Mesenteric fat pad (tissue), 1 donor: ENCODE results near the gene ACRV1. TPM values are rescaled to one million over a fixed set of nuclear protein-coding genes. Genes with fewer than 3 reads are reported as not detected.
"Not testable (repeated sequence)": the region's sequence is repeated elsewhere in the genome, so short reads cannot be mapped to it uniquely, and the experiment has no call there.

Experiments
- DNase-seq: peaks from one replicate; pipeline ENCODE4 v3.0.0-alpha.2; 2020; ENCODE audit warnings: low spot score
- long read RNA-seq: library from polyadenylated mRNA; unstranded; transcript quantifications from one replicate; pipeline ENCODE4 v2.0.0, GENCODE V29; 2020
- total RNA-seq: library from RNA; stranded (reverse); fragmentation: NEBNext Ultra II Directional; extraction: Animal tissue kit (Norgen Biotek cat#: 25700); gene quantifications from one replicate; pipeline ENCODE4 v1.2.1, GENCODE V29; 2021
- donor health status: DM: yes; HTN: yes; CAD: no.

ACRV1 gene, protein sequence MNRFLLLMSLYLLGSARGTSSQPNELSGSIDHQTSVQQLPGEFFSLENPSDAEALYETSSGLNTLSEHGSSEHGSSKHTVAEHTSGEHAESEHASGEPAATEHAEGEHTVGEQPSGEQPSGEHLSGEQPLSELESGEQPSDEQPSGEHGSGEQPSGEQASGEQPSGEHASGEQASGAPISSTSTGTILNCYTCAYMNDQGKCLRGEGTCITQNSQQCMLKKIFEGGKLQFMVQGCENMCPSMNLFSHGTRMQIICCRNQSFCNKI
- not detected for total RNA-seq
- long read RNA-seq = 0 reads

DNA sequence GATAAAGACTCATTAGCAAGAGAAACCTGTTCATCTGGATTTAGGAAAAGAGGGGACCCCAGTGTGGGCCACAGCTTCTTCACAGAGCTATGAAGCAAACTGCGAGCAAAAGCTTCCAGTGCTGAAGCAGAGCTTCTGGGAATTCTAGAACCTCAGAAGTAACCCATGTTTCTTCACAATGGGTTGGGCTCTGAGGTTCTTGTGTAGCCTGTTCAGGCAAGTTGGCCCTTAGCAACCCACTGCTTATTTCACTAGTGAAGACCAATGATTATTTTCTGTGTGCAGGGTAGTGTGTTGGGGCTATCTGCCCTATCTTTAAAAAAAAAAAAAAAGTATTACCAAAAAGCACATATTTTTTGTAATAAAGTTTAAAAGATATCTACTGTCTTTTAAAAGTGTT, at the start of gene ACRV1:
Gene ACRV1, minus strand, starts transcription at position 101 of the 400 bp plus-strand sequence. Its CDS starts 67 bp downstream, at position 34.
- no peak for DNase-seq

DNA sequence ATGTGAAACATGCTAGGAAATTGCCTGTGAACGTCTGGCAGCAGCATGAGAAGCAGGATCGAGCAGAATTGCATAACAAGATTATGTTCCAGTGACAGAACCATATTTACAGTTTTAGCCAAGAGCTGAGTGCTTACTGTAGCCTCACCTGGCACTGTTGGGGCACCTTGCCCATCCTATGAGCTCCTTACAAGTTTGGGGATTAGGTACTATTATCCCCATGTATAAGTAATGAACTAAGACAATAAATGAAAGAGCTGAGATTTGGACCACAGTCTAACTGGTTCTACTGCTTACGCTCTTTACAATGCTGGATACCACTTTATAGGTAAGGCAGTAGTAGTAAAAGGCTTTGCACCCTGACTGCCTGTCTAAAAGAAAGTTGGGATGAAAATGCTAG, 48.3 kb upstream of the ACRV1 start:
- DNase-seq = no peak

DNA sequence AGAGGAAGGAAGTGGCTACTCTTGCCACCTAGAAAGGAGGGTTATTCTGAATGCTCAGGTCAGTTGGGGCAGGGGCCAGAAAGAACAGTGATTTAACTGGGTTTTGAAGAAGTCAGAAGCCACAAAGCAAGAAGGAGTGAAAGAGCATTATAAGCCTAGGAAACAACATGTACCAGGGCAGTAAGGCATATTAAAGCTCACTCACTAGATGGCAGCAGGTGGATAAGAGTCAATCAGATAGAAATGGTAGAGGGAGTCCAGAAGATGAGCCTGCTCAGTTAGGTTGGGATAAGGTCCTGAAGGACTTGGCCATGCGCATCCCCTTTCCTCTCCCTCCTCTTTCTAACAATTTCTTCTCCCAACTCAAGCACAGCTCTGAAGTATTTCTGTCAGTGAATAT, 43.5 kb upstream of the ACRV1 start:
- no peak for DNase-seq

DNA sequence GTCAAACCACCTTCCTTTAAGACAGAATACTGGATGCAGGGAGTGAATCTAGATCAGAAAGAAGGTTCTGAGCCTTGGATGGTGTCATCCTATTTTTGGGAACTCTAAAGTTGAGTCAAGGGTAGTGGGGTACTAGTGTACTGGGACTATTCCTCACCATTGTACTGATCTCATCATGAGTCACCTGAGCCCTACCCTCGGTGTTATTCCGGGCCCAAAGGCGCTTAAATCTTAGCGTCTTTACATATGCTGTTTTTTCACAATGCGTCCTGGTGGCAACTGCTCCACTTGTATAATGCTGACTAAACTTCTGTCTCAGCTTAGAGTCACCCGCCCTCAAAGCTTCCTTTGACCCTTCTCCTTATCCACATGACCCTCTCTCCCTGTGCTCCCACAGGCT, 40.1 kb upstream of the ACRV1 start:
- no peak for DNase-seq

DNA sequence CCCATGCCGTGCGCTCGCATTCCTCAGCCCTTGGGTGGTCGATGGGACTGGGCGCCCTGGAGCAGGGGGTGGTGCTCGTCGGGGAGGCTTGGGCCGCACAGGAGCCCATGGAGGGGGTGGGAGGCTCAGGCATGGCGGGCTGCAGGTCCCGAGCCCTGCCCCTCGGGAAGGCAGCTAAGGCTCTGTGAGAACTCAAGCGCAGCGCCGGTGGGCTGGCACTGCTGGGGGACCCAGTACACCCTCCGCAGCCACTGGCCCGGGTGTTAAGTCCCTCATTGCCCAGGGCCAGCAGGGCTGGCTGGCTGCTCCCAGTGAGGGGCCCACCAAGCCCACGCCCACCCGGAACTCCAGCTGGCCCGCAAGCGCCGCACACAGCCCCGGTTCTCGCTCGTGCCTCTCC, 24.0 kb upstream of the ACRV1 start:
- not testable (repeated sequence) for DNase-seq

DNA sequence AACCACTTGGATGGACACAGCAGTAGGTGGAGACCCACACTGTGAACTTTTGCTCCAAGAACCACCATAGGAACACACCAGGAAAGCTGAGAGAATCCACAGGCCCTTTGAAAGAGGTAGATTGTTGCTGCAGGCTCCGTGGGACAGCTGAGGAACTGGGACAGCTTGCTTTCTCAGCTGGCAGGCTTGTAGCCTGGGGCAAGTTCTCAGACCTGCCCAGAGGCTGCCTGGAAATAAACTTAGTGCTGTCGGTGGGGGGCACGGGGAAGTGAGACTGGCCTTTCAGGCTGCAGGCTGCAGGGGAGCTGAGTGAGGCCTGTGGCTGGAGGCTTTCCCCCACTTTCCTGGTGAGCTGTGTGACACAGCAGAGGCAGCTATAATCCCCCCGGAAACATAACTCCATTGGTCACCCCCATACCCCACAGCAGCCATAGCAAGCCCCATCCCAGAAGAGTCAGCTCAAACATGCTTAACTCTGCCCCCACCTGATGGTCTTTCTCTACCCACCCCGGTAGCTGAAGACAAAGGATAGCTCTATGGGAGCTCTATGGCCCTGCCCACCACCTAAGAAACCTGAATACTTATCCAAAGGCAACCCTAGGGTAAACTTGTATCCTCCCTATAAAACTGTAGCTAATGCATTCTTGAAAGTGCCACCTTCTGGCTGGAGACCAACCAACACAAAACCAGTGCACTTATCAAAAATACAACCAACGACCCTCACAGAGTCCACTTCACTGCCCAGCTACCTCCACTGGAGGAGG, 21.4 kb upstream of the ACRV1 start:
- no peak for DNase-seq

DNA sequence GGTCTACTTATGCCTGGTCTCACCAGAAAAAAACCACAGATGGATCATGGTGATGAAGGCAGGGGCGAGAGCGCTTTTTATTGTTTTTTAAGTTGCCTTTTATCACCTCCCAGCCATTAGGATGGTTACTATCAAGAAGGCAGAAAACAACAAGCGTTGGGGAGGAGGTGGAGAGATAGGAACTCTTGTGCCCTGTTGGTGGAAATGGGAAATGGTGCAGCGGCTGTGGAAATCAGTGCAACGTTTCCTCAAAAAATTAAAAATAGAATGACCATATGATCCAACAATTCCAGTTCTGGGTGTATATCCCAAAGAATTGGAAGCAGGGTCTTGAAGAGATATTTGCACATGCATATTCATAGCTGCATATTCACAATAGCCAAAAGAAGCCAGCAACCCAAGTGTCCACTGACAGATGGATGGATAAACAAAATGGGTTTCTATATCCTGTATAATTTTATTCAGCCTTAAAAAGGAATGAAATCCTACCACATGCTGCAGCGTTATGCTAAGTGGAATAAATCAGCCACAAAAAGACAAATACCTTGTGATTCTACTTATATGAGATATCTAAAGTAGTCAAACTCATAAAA, 20.5 kb upstream of the ACRV1 start:
- no peak for DNase-seq

DNA sequence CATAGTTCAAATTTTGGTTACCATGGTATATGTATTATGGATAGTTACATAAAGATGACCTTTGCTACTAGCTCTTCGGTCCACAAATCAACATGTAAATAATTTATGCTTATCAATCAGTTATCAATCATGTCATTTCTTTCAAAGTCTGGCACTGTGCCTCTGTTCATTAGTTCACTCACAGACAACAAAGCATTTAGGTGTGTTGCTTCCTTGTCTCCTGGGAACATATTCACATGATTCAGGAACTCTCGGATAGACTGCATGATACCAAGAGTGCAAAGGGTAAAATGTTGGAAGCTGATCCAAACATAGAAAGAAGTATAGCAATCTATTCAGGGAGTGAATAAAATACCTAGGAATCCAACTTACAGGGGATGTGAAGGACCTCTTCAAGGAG, 14.3 kb upstream of the ACRV1 start:
- no peak for DNase-seq

DNA sequence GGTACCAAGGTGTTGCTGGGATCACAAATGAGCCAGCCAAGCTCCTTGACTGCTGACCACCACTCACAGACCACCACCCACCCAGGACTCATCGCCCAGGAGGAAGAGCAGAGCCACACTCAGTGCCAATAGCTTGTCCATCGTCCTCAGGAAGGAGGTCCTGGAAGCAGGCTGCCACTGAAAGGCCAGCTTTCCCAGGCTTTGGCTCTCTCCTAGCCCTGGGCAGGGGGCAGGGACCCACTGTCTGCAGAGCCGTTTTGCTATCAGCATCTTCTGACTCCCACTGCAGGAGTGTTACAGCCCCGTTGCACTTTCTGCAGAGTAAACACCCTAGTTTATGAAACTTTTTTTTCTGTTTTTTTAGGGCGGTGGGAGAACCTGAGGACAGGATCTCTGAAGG, 12.2 kb upstream of the ACRV1 start:
- no peak for DNase-seq

DNA sequence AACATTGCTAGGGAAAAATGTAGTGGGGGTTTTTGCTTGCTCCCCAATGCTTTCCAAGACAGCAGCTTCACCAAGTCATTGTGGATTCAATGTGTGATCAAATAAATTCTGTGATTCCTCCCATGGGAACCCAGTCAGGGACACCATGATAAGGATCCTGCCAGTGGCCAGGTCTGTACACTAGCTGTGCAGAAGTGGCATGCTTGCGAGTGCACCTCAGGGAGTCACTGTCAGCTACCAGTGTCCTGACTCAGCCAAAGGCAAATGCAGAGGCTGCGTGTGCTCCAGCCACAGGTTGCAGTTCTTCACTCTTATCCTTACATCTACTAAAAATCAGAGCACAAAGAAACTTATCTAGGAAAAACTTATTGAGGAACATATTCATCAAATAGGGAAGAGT, 9.4 kb upstream of the ACRV1 start:
- DNase-seq = no peak

DNA sequence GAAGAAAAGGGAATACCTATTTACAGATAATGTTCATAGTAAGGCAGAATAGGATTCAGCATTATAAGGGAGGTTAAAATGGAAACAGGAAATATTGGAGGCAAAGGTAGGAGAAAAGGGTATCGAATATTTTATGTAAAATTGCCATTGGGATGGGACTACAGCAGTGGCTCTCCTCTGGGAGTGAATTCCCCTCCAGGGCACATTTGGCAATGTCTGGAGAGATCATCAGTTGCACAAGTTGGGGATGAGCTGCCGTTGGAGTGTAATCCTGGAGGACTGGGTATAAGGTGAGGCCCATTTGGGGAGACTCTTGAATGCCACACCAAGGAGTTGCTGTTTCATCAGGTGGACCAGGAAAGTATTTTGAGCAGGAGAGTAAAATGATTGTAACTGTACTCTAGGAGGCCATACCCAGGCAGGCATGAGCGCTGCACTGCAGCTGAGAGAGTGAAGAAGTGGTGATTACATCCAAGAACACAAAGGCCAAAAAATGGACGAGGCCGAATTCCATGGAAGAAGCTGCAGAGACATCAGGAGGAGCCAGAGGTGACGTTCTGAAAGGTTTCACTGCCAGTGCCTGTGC, 8.7 kb upstream of the ACRV1 start:
- DNase-seq = no peak

DNA sequence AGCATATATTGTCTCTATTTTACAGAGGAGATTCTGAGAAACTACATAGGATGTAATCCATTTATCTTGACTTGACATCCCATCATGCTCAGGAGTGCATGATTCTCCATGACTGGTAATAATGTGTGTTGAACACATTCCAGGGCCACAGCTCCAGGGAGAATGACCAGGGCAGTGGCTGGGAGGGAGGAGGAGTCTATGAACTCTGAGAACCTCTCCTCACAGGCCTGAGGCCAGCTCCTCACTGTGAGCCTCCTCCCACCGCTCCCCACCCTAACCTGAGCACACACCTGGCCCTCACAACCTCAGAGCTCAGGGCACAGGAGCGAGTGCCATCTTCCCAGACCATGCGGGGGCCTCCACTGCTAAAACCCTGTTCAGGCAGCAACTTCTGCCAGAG, 8.0 kb upstream of the ACRV1 start:
- DNase-seq = no peak

DNA sequence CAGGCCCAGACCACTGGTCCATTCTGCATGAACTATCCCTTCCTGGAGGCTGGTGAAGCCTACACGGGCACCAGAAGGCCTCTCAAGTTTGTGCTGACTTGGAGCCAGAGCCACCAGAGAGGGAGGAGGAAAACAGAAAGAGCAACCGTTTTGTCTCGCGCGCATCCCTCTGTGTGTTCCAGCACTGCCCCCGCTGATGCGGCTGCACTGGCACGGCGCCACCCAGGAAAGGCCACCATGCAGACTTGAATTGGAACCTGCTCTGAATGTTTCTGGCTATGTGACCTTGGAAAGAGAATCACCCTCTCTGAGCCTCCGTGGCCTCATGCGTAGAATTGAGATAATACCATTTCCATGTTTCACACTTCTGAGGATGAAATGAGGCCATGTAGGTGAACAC, 7.4 kb upstream of the ACRV1 start:
- DNase-seq = no peak

DNA sequence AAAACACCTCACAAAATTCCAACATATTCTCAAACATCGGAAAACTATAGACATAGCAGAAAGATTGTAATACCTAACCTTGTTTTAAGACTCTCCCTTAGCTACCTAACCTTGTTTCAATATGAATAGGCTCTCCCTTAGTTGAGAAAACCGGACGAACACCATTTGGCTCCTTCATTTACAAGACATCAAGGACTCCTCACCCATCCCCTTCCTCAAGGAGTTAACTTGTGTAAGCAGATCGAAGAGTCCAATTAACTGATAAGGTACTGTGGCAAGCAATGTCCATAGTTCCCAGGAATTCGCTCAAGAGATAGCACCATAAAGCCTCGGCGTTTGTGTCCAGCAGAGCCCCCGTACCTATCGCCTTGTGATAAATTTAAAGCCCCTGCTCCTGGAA, 4.6 kb upstream of the ACRV1 start:
- no peak for DNase-seq

DNA sequence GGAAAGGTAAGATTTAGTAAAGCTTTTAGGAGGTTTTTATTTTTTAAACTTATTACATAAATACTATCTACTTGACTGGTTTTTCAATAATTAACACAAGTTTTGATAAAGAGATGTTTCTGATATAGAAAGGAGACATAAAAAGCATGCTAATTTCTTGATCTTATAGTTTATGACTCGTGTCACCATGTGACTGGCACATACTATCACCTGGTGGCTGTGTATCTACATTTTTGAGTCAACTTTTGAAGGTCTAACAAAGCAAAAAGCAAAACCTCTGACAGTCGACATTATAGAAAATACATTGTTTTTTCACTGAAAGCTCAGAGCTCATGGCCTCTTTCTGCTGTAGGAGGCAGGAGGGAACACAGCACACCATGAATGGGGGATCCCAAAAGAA, 810 bp downstream of the ACRV1 start:
- DNase-seq = no peak

DNA sequence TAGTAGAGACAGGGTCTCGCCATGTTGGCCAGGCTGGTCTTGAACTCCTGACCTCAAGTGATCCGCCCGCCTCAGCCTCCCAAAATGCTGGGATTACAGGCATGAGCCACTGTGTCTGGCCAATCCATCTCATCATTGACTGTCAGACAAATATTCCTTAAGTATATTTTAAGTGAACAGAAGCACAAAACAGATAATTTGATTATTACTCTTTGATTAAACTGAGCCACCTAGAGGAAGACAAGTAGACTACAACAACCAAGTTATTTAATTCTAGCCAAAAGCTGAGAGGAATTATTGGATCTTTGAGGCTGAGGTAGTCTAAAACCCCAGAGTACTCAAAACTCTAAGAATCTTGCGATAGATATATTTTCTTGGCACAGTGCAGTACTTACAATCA, 1.2 kb downstream of the ACRV1 start:
- no peak for DNase-seq

DNA sequence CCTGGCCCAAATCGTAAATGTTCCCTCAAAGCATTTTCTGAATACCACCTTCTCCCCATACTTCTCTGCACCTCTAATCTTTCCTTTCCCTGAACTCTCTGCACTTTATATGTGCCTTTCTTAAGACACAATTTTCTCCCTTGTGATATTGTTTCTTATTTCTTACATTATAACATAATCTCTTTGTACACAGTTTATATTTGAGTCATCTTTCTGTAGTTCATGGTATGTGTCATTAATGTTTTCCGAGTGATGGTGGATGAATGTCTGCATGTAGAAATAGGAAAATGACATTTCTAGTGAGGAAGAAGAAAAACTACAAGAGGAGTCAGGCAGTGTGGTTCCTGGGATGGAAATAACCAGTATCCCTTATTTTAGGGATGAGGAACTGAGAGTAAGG, 5.5 kb downstream of the ACRV1 start:
- no peak for DNase-seq

DNA sequence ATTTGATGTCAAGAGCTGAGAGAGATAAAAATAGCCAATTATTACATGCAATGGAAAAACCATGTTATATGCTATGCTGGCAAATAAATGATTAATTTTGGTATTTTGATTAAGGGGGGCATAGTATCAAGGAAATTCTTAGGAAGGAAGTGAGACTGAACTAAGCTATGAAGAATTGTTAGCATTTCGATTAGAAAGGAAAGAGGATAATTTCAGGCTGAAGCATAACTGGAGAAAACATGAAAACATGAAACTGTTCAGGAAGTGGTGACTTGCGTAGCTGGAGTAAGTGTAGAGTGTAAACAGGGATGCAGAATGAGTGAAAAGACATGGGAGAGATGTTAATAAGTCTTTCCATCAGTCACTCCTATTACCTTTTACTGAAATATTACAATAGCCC, 6.4 kb downstream of the ACRV1 start:
- DNase-seq = no peak

DNA sequence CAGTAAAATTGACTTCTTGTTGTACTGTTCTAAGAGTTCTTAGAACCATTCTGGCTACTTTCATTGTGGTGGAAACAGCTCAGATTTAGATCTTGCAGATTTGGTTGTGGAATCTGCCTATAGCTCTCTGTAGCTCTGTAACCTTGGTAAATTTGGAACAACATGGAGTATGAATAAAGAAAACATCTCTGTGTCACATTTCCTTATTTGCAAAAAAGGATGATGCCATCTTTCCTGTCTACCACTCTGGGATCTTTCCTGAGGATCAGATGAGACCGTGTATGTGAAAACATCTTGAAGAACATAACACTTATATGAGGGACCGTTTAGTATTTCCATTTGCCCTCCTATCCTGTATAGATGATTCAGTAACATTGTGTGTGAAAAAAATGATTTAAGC, 9.1 kb downstream of the ACRV1 start:
- no peak for DNase-seq

DNA sequence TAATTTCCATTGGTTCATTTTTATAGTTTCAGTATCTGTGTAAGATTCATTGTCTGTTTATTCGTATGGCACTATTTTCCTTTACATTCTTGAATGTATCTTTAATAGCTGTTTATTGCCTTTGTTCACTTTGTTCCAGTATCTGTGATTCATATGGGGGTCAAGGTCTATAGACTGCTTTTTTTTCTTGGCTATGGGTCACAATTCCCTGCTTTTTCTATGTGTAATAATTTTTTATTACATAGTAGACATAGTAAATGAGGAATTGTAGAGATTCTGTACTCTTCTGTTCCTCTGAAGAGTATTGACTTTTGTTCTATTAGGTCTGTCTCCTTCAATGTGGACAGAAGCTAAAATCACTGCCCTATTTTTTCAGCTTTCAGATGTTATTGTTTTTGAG, 10.5 kb downstream of the ACRV1 start:
- DNase-seq = no peak

DNA sequence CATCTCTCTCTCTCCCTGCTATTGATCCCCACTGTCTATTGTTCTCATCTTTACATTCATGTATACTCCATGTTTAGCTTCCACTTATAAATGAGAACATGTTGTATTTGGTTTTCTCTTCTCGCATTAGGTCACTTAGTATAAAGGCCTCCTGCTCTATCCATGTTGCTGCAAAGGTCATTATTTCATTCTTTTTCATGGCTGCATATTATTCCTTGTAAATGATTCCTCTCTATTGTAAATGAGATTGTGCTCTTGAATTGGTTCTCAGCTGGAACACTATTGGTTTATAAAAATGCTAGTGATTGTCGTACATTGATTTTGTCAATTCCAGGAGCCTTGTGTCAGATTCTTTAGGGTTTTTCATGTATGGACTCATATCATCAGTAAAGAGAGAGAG, 13.5 kb downstream of the ACRV1 start:
- no peak for DNase-seq

DNA sequence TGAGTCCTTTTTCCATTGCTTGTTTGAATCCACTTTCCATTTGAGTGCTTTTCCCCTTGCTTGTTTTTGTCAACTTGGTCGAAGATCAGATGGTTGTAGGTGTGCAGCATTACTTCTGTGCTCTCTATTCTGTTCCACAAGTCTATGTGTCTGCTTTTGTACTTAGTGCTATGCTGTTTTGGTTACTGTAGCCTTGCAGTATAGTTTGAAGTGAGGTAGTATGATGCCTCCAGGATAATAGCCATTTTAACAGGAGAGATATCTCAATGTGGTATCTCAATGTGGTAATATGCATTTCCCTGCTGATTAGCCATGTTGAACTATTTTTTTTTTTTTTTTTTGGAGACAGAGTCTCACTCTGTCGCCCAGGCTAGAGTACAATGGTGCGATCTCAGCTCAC, 16.7 kb downstream of the ACRV1 start:
- no peak for DNase-seq
